ENCODE measurements around the gene RBP2. TPM values are rescaled to one million over a fixed set of nuclear protein-coding genes. Genes with fewer than 3 reads are reported as not detected.

Gene RBP2
- total RNA-seq, 2 donors from 2014 or later = not detected

GRCh38 chr3:139455855-139456254 is 20.5 kb downstream of the RBP2 start:
- Histone ChIP-seq H3K27ac (no peak overlapping the region), H3K4me3 (no peak overlapping the region), H3K9me3 (no peaks in the 10 kb centered on the region), H3K36me3 (no peaks in the 10 kb centered on the region), H3K27me3 (replicated peaks; ENCODE audit: insufficient read depth) (no peaks in the 10 kb centered on the region), H3K4me1 (ENCODE audit: control insufficient read depth in 1 of 2, low read depth in 2 of 2) (peaks cover 0 to 3% of the 10 kb centered on the region in 2 donors)
- no peak for ATAC-seq (ENCODE audit: insufficient number of reproducible peaks, low FRiP score, low read depth)
- no peak for DNase-seq (ENCODE audit: low spot score)
- TF ChIP-seq CTCF (IDR thresholded peaks at IDR 0.05) = no peak

- DNase-seq (ENCODE audit: low spot score) (no peak), ATAC-seq (ENCODE audit: insufficient number of reproducible peaks, low FRiP score, low read depth) (no peak)
- H3K36me3 ChIP-seq = no peaks in the 10 kb centered on the region
- no peak overlapping the region for H3K27ac ChIP-seq
- peaks cover 0 to 3% of the 10 kb centered on the region in 2 donors for H3K4me1 ChIP-seq (ENCODE audit: control insufficient read depth in 1 of 2, low read depth in 2 of 2)
- no peak for TF ChIP-seq CTCF (IDR thresholded peaks at IDR 0.05)
- H3K4me3 ChIP-seq = no peak overlapping the region
- no peaks in the 10 kb centered on the region for H3K27me3 ChIP-seq (replicated peaks; ENCODE audit: insufficient read depth)
- H3K9me3 ChIP-seq = no peaks in the 10 kb centered on the region
These were observed 21.1 kb downstream of the RBP2 start for GRCh38 chr3:139455206-139455605.

- Histone ChIP-seq H3K27me3 (replicated peaks; ENCODE audit: insufficient read depth) (no peaks in the 10 kb centered on the region), H3K4me3 (no peak overlapping the region), H3K9me3 (no peaks in the 10 kb centered on the region), H3K36me3 (no peaks in the 10 kb centered on the region), H3K4me1 (ENCODE audit: control insufficient read depth in 1 of 2, low read depth in 2 of 2) (no peaks in the 10 kb centered on the region), H3K27ac (no peak overlapping the region)
- no peak for TF ChIP-seq CTCF (IDR thresholded peaks at IDR 0.05)
- DNase-seq (ENCODE audit: low spot score) (no peak), ATAC-seq (ENCODE audit: insufficient number of reproducible peaks, low FRiP score, low read depth) (no peak)
These were observed 22.0 kb downstream of the RBP2 start for GRCh38 chr3:139454346-139454745.

GRCh38 chr3:139450159-139450558 is 26.2 kb downstream of the RBP2 start:
- Histone ChIP-seq H3K27ac (no peak overlapping the region), H3K4me1 (ENCODE audit: control insufficient read depth in 1 of 2, low read depth in 2 of 2) (no peaks in the 10 kb centered on the region), H3K4me3 (no peak overlapping the region), H3K9me3 (no peaks in the 10 kb centered on the region), H3K27me3 (replicated peaks; ENCODE audit: insufficient read depth) (no peaks in the 10 kb centered on the region), H3K36me3 (no peaks in the 10 kb centered on the region)
- DNase-seq (ENCODE audit: low spot score) (no peak), ATAC-seq (ENCODE audit: insufficient number of reproducible peaks, low FRiP score, low read depth) (no peak)
- no peak for TF ChIP-seq CTCF (IDR thresholded peaks at IDR 0.05)

- ATAC-seq (ENCODE audit: insufficient number of reproducible peaks, low FRiP score, low read depth) (no peak), DNase-seq (ENCODE audit: low spot score) (no peak)
- Histone ChIP-seq H3K4me1 (ENCODE audit: control insufficient read depth in 1 of 2, low read depth in 2 of 2) (no peaks in the 10 kb centered on the region), H3K27ac (no peak overlapping the region), H3K27me3 (replicated peaks; ENCODE audit: insufficient read depth) (no peaks in the 10 kb centered on the region), H3K36me3 (no peaks in the 10 kb centered on the region), H3K9me3 (no peaks in the 10 kb centered on the region), H3K4me3 (no peak overlapping the region)
- no peak for TF ChIP-seq CTCF (IDR thresholded peaks at IDR 0.05)
These were observed 26.8 kb downstream of the RBP2 start for GRCh38 chr3:139449566-139449965.

Measured in thoracic aorta (tissue), 2 donors.